Measurements from ENCODE around the gene KLHL29. TPM values are rescaled to one million over a fixed set of nuclear protein-coding genes. Genes with fewer than 3 reads are reported as not detected.

Gene KLHL29
- 30.8 and 36.8 TPM in 2 replicates for total RNA-seq (2013; cell fraction: nucleolus; rRNA removed)
- 8.5 and 9.8 TPM in 2 replicates for total RNA-seq (2014; rRNA removed)
- total RNA-seq (2014; rRNA removed; fragmentation: Illumina TruSeq; extraction: Trizol): 6.3 and 6.9 TPM in 2 replicates
- total RNA-seq (2021): 17.9 and 19.5 TPM in 2 replicates
- 3.9 TPM for polyA plus RNA-seq (2011; ENCODE audit: low read depth)
- 4.3 and 5.3 TPM in 2 replicates for polyA plus RNA-seq (2011; rRNA removed)
- polyA plus RNA-seq (2011; cell fraction: cytosol; rRNA removed): 5.4 and 7.7 TPM in 2 replicates
- 33.8 and 54.4 TPM in 2 replicates for polyA plus RNA-seq (2011; cell fraction: nucleus; rRNA removed)
- 5.1 and 6.7 TPM in 2 replicates for polyA plus RNA-seq (2012)
- 5.7 and 9.5 TPM in 2 replicates for polyA plus RNA-seq (2014; fragmentation: Illumina TruSeq; extraction: Trizol)
- 1 to 10 TPM; 1.4 to 2.2 TPM for polyA plus RNA-seq (2014; fragmentation: Nextera tagmentation; extraction: Ambion mirVana)
- polyA plus RNA-seq (2014; rRNA removed): 16.1 and 19.4 TPM in 2 replicates
- 1 to 10 TPM; 2.5 to 2.7 TPM for polyA plus RNA-seq (2016; fragmentation: Nextera tagmentation; extraction: Ambion mirVana)
- 5.6 and 8.7 TPM in 2 replicates for polyA minus RNA-seq (2011; rRNA and poly(A)+ RNA removed)
- polyA minus RNA-seq (2011; cell fraction: cytosol; rRNA and poly(A)+ RNA removed): 3.3 and 5.0 TPM in 2 replicates
- polyA minus RNA-seq (2011; cell fraction: nucleus; rRNA and poly(A)+ RNA removed): 7.9 and 19.0 TPM in 2 replicates
- percentile 67 among the genes with signal in this experiment for Bru-seq, nascent RNA
- percentile 71 among the genes with signal in this experiment for BruChase-seq, experiment 1, labeled RNA remaining after a 6-hour chase
- percentile 69 among the genes with signal in this experiment for BruChase-seq, experiment 2, labeled RNA remaining after a 2-hour chase
- long read RNA-seq, experiment 1, partial matches to known transcripts: 3 of 4 reads
- long read RNA-seq, experiment 1, other reads (novel, unspliced or antisense): 1 of 4 reads
- long read RNA-seq, experiment 2, partial matches to known transcripts: 6 of 12 reads
- long read RNA-seq, experiment 2, other reads (novel, unspliced or antisense): 6 of 12 reads

- peaks cover 18% of the 10 kb centered on the region for H3K4me1 ChIP-seq (ENCODE audit: control insufficient read depth, insufficient read depth, low read length)
- TF ChIP-seq TAF1 (IDR thresholded peaks at IDR 0.05; ENCODE audit: borderline replicate concordance, low read depth, low read length) (0 out of 2 replicates have a peak, but pooled peaks have one; percentile 58), YY1 (IDR thresholded peaks at IDR 0.05; ENCODE audit: low read depth, low read length) (0 out of 2 replicates have a peak, but pooled peaks have one; percentile 24), SMC3 (IDR thresholded peaks at IDR 0.05; ENCODE audit: borderline replicate concordance, low read length) (no peak), ZBTB4 (CRISPR knock-in tag; IDR thresholded peaks at IDR 0.05) (no peak), CEBPB (IDR thresholded peaks at IDR 0.05; ENCODE audit: borderline replicate concordance in 1 of 2, low read depth in 2 of 2, low read length in 2 of 2) (no peak), RAD21 (IDR thresholded peaks at IDR 0.05; ENCODE audit: insufficient read depth, low read depth, low read length) (no peak), BHLHE40 (IDR thresholded peaks at IDR 0.05; ENCODE audit: borderline replicate concordance in 1 of 2, low read depth in 2 of 2, low read length in 1 of 2) (peak; percentile 9 to 78; a peak in 3 of 4 replicates), MTA2 (IDR thresholded peaks at IDR 0.05; ENCODE audit: low read depth) (no peak), POLR2A (IDR thresholded peaks at IDR 0.05; ENCODE audit: low read depth, low read length) (peak; percentile 91), POLR2AphosphoS5 (IDR thresholded peaks at IDR 0.05; ENCODE audit: low read length) (peak; percentile 44; the same call in 1 of the 2 replicates), SIN3A (IDR thresholded peaks at IDR 0.05; ENCODE audit: low read depth, low read length) (0 out of 2 replicates have a peak, but pooled peaks have one; percentile 24), DPF2 (IDR thresholded peaks at IDR 0.05) (peak; percentile 25; the same call in 1 of the 2 replicates), FOXK2 (IDR thresholded peaks at IDR 0.05) (no peak), GATAD2B (conservative IDR thresholded peaks at IDR 0.05; ENCODE audit: low read depth) (peak; percentile 41; the same call in 1 of the 2 replicates), EP300 (IDR thresholded peaks at IDR 0.05; ENCODE audit: borderline replicate concordance in 1 of 2, control insufficient read depth in 1 of 2, low read depth in 2 of 2, low read length in 2 of 2) (no peak), NR2F1 (conservative IDR thresholded peaks at IDR 0.05) (0 out of 2 replicates have a peak, but pooled peaks have one; percentile 29)
Observed at GRCh38 chr2:23384551-23385343, at the start of gene KLHL29. Gene KLHL29, plus strand, starts transcription at chr2:23385179. Its CDS starts 177,018 bp downstream, at chr2:23562197.

More at GRCh38 chr2:23384551-23385343, at the start of gene KLHL29:
- ChIA-PET CTCF (no interaction called here), RAD21 (ENCODE audit: unreplicated experiment) (interaction anchor here (0.5 to 0.6 kb wide), 2 partner anchors 43 to 44 kb away, joined by 3 read pairs; no protein-coding TSS in a partner anchor), SMC1A (ENCODE audit: uncharacterized antibody, unreplicated experiment) (interaction anchor here (0.7 to 1.0 kb wide), 2 partner anchors 9 to 15 kb away, joined by 3 read pairs; no protein-coding TSS in a partner anchor), POLR2A (interaction anchor here (1.0 kb wide), 1 partner anchor 15 kb away, joined by 3 read pairs; no protein-coding TSS in a partner anchor)
- Histone ChIP-seq H3K9ac (ENCODE audit: control insufficient read depth, insufficient read depth, low read length) (peak within 1 kb of the TSS; percentile 37), H3K36me3 (ENCODE audit: control insufficient read depth in 2 of 2, insufficient read depth in 2 of 2, low read length in 1 of 2) (no peaks in the 10 kb centered on the region), H3K79me2 (ENCODE audit: control insufficient read depth, insufficient read depth, low read length) (peaks cover 22% of the 10 kb centered on the region), H3K9me3 (replicated peaks; ENCODE audit: control insufficient read depth, insufficient read depth, low read length) (no peaks in the 10 kb centered on the region), H2AFZ (ENCODE audit: control insufficient read depth, low read depth, low read length) (peak within 1 kb of the TSS; percentile 37), H3K4me2 (ENCODE audit: control insufficient read depth, insufficient read depth) (peak within 1 kb of the TSS; percentile 85; the same call in 1 of the 2 replicates), H3K27ac (ENCODE audit: control insufficient read depth, insufficient read depth) (no peak within 1 kb of the TSS), H4K20me1 (ENCODE audit: control insufficient read depth, insufficient read depth) (no peaks in the 10 kb centered on the region), H3K4me3 (peak within 1 kb of the TSS; percentile 81), H3K27me3 (replicated peaks in 1 of 2; ENCODE audit: control insufficient read depth in 2 of 2, insufficient read depth in 2 of 2, low read length in 1 of 2) (no peaks in the 10 kb centered on the region)
- no peak for DNase-seq (ENCODE audit: low read depth, low spot score)
- WGBS (ENCODE audit: insufficient coverage, insufficient replicate concordance, low lambda C conversion rate, missing lambda C conversion rate): 27% methylated on average over 17 of the region's 91 CpGs
- FAIRE-seq: no peak
- in situ Hi-C loops (cut with MboI) (loop anchor here (25.0 kb wide), 1 partner anchor 978 kb away; the partner anchor contains the start of gene ITSN2), intact Hi-C loops (cut with micrococcal nuclease; ENCODE audit: unreplicated experiment) (no loop called here)
- peak; percentile 46 for ATAC-seq
- BruUV-seq (replicated peaks): TSS peak; percentile 73
